GM21723 (cell line): ENCODE data around the gene IGSF21.

Experiments used
- ATAC-seq: cut with Tn5 transposase; IDR thresholded peaks from one replicate; pipeline ENCODE4 v1.9.1; 2021; ENCODE audit warnings: mild to moderate bottlenecking, moderate library complexity; ENCODE audit not compliant: unreplicated experiment

The IGSF21 gene

GRCh38 chr1:18290740-18291412, 183.3 kb downstream of the IGSF21 start:
- no peak for ATAC-seq

- ATAC-seq, result no peak
These were observed 184.9 kb downstream of the IGSF21 start for GRCh38 chr1:18292531-18292930.

GRCh38 chr1:18293291-18293690, 185.7 kb downstream of the IGSF21 start:
- ATAC-seq, result no peak

- no peak for ATAC-seq
These were observed 187.0 kb downstream of the IGSF21 start for GRCh38 chr1:18294437-18295176.

- ATAC-seq, result no peak
These were observed 190.5 kb downstream of the IGSF21 start for GRCh38 chr1:18297896-18298648.

- no peak for ATAC-seq
These were observed 192.1 kb downstream of the IGSF21 start for GRCh38 chr1:18299441-18300338.

GRCh38 chr1:18300376-18300775, 192.8 kb downstream of the IGSF21 start:
- ATAC-seq, result no peak

- ATAC-seq, result no peak
These were observed 195.3 kb downstream of the IGSF21 start for GRCh38 chr1:18302788-18303413.

- no peak for ATAC-seq
These were observed 196.7 kb downstream of the IGSF21 start for GRCh38 chr1:18304151-18304869.

GRCh38 chr1:18305182-18305795, 197.7 kb downstream of the IGSF21 start:
- no peak for ATAC-seq

- no peak for ATAC-seq
These were observed 199.8 kb downstream of the IGSF21 start for GRCh38 chr1:18307329-18307898.

GRCh38 chr1:18309552-18310155, 202.1 kb downstream of the IGSF21 start:
- no peak for ATAC-seq

GRCh38 chr1:18312961-18313360, 205.4 kb downstream of the IGSF21 start:
- ATAC-seq, result no peak

- no peak for ATAC-seq
These were observed 205.9 kb downstream of the IGSF21 start for GRCh38 chr1:18313523-18313922.

GRCh38 chr1:18314399-18314798, 206.8 kb downstream of the IGSF21 start:
- ATAC-seq, result no peak

GRCh38 chr1:18315449-18315848, 207.9 kb downstream of the IGSF21 start:
- no peak for ATAC-seq

GRCh38 chr1:18316764-18317163, 209.2 kb downstream of the IGSF21 start:
- ATAC-seq, result no peak

GRCh38 chr1:18319099-18319498, 211.5 kb downstream of the IGSF21 start:
- ATAC-seq, result no peak
